Transverse colon (tissue), 4 donors: Measurements from ENCODE around the gene GALNT2. TPM values are rescaled to one million over a fixed set of nuclear protein-coding genes. Genes with fewer than 3 reads are reported as not detected.

Experiments used
- DNase-seq: peaks from one replicate; pipeline ENCODE4 v3.0.0-alpha.2; 2019
- H3K27ac ChIP-seq, 4 donors: fragments of 200-600 bp; sonication (generic); 2 replicates each; pipeline ENCODE4 v1.5.1; 2016 to 2018; ENCODE audit warnings: inconsistent platforms in 4 of 4
- H3K27me3 ChIP-seq: fragments of 200-600 bp; sonication (generic); 2 replicates; pipeline ENCODE4 v1.5.1; 2017; ENCODE audit warnings: inconsistent platforms
- H3K36me3 ChIP-seq, 4 donors: fragments of 200-600 bp; sonication (generic); 2 replicates each; pipeline ENCODE4 v1.5.1; 2017 to 2019; ENCODE audit warnings: inconsistent platforms in 4 of 4
- H3K4me1 ChIP-seq, 4 donors: fragments of 200-600 bp; sonication (generic); 2 replicates each; pipeline ENCODE4 v1.5.1; 2017 to 2020; ENCODE audit warnings: inconsistent platforms in 4 of 4
- H3K4me3 ChIP-seq, 4 donors: fragments of 200-600 bp; sonication (generic); 1 replicate in 1 of 4; 2 replicates in 3 of 4; pipeline versions ENCODE4 v1.5.1 to v1.6.1; 2017 to 2019; ENCODE audit warnings: inconsistent platforms in 4 of 4
- H3K9me3 ChIP-seq, 2 donors: fragments of 200-600 bp; sonication (generic); 2 replicates each; pipeline ENCODE4 v1.5.1; 2017 to 2019; ENCODE audit warnings: inconsistent platforms in 2 of 2
- EP300 ChIP-seq: sonication (generic); formaldehyde crosslinking; IDR thresholded peaks from one replicate; pipeline ENCODE4 v1.6.1; 2017; ENCODE audit warnings: antibody characterized with exemption, low read depth
- POLR2A ChIP-seq: fragments of 450-650 bp; IDR thresholded peaks from one replicate; pipeline ENCODE4 v1.6.1; 2016; ENCODE audit warnings: antibody characterized with exemption, mild to moderate bottlenecking, moderate library complexity
- POLR2AphosphoS5 ChIP-seq, 3 donors: sonication (generic); formaldehyde crosslinking; IDR thresholded peaks; one replicate each; pipeline ENCODE4 v1.6.1; 2016; ENCODE audit warnings: antibody characterized with exemption in 3 of 3
- WGBS, 2 donors: methylation state at CpG; one replicate each; pipeline ENCODE4 v1.1.5; 2018; ENCODE audit warnings: low coverage in 1 of 2; 5-methylcytosine and 5-hydroxymethylcytosine counted together
- in situ Hi-C, 4 donors: fragments of 200-750 bp; cut with MboI; loops; one replicate each; pipeline versions ENCODE4 v1.15.0 to v1.15.1; 2017; ENCODE audit warnings: low sequenced_read_pairs in 3 of 4, low pct_ligation_motif_present in 1 of 4, low pct_unique_long_range_greater_than_20kb in 1 of 4
- intact Hi-C: fragments of 100-400 bp; cut with DNase I; formaldehyde crosslinking; loops from one replicate; pipeline ENCODE4 v1.15.1; 2023; ENCODE audit warnings: low total_unique reads
- total RNA-seq, 4 donors: library from RNA; depleted of rRNA; stranded (reverse); fragments of >200 nt; gene quantifications; one replicate each; pipeline ENCODE4 v1.1.0, GENCODE V29; 2016
- TF ChIP-seq, protein P1 (sequence below), 5 experiments: fragments of 200-600 bp in 3 of 5; fragments of 450-650 bp in 2 of 5; sonication (generic) in 3 of 5; IDR thresholded peaks; 1 replicate in 2 of 5; 2 replicates in 3 of 5; pipeline ENCODE4 v1.5.1; 2016 to 2017; ENCODE audit warnings: antibody characterized with exemption in 5 of 5, inconsistent platforms in 3 of 5, mild to moderate bottlenecking in 2 of 5, moderate library complexity in 1 of 5

GALNT2 gene
- total RNA-seq, 4 donors from 2014 or later: 16.5 to 48.8 (median 36.8) TPM

DNA sequence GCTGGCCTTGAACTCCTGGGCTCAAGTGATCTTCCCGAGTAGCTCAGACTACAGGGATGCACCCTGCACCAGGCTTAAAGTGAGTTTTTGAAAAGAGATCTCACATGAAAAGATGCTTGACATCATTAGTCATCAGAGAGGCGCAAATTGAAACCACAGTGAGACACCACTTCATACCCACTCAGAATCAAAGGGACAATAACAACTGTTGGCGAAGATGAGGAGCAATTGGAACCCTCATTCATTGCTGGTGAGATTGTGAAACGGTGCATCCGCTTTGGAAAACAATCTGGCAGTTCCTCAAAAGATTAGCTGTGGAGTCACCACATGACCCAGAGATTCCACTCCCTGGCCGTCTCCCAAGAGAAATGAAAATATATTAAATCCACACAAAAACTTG lies 236.8 kb downstream of the GALNT2 start:
- in situ Hi-C loops: loop anchor here in 2 of 4 donors (25.0 kb wide), 1 partner anchor 1042 kb away; the partner anchor contains the start of gene RAB4A (in 2 of the 2)
- TF ChIP-seq POLR2AphosphoS5 (IDR thresholded peaks at IDR 0.05): peak in 1 of 3 donors; percentile 13
- TF ChIP-seq, protein P1, sequence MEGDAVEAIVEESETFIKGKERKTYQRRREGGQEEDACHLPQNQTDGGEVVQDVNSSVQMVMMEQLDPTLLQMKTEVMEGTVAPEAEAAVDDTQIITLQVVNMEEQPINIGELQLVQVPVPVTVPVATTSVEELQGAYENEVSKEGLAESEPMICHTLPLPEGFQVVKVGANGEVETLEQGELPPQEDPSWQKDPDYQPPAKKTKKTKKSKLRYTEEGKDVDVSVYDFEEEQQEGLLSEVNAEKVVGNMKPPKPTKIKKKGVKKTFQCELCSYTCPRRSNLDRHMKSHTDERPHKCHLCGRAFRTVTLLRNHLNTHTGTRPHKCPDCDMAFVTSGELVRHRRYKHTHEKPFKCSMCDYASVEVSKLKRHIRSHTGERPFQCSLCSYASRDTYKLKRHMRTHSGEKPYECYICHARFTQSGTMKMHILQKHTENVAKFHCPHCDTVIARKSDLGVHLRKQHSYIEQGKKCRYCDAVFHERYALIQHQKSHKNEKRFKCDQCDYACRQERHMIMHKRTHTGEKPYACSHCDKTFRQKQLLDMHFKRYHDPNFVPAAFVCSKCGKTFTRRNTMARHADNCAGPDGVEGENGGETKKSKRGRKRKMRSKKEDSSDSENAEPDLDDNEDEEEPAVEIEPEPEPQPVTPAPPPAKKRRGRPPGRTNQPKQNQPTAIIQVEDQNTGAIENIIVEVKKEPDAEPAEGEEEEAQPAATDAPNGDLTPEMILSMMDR (IDR thresholded peaks at IDR 0.05): no peak
- no peak for TF ChIP-seq EP300
- TF ChIP-seq POLR2A: no peak

DNA sequence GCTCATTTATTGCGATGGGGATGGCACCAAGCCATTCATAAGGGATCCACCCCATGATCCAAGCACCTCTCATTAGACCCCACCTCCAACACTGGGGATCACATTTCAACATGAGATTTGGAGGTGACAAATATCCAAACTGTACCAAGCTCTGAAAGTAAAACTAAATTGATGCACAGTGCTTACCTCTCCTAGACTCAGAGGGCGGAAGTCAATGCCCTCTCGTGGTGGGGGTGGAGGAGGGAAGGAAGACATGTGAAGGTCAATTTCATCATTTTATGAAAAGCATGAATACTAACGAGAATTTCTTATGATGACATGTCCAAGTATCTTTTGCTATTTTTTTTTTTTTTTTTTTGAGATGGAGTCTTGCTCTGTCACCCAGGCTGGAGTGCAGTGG lies 239.1 kb downstream of the GALNT2 start:
- DNase-seq: no peak
- Histone ChIP-seq H3K9me3 (no peaks in the 10 kb centered on the region), H3K27me3 (no peaks in the 10 kb centered on the region), H3K27ac (no peak overlapping the region), H3K36me3 (no peaks in the 10 kb centered on the region), H3K4me1 (peaks cover 0 to 13% (median 7%) of the 10 kb centered on the region in 4 donors), H3K4me3 (no peak overlapping the region)
- WGBS, 2 donors: 77 to 78% methylated on average over 3 to 4 of the region's 4 CpGs
- TF ChIP-seq, protein P1 (IDR thresholded peaks at IDR 0.05): no peak
- TF ChIP-seq EP300: no peak
- TF ChIP-seq POLR2AphosphoS5 (IDR thresholded peaks at IDR 0.05): no peak
- no peak for TF ChIP-seq POLR2A
- intact Hi-C loops (no loop called here), in situ Hi-C loops (loop anchor here in 2 of 4 donors (25.0 kb wide), 1 partner anchor 1044 kb away; the partner anchor contains the start of gene RAB4A (in 2 of the 2))

More for the DNA sequence above, 236.8 kb downstream of the GALNT2 start:
- no peaks in the 10 kb centered on the region for H3K36me3 ChIP-seq
- peaks cover 5 to 16% (median 9%) of the 10 kb centered on the region in 4 donors for H3K4me1 ChIP-seq
- DNase-seq: no peak
- H3K9me3 ChIP-seq: no peaks in the 10 kb centered on the region
- no peak overlapping the region for H3K4me3 ChIP-seq
- H3K27me3 ChIP-seq: no peaks in the 10 kb centered on the region
- 62 to 68% methylated on average over 4 to 6 of the region's 6 CpGs for WGBS, 2 donors
- intact Hi-C loops: no loop called here
- no peak overlapping the region for H3K27ac ChIP-seq

DNA sequence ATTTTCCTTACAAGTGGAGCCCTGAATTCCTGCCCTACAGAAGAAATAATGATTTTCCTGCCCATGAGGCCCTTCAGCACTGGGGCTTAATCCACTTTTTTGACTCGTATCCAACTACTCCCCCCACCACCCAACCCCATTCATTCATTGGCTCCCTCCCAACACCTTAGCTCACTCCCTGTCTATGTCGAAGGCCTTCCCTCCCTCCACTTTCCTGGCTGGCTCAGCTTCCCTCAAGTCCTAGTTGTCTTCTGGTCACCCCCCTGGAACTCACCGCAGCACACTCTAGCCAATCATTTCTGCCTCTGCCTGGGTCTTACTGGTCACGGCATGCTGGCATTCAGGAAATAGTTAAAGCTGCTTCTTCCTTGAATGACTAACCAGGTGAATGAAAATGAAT lies 240.2 kb downstream of the GALNT2 start:
- in situ Hi-C loops (loop anchor here in 2 of 4 donors (25.0 kb wide), 1 partner anchor 1045 kb away; the partner anchor contains the start of gene RAB4A (in 2 of the 2)), intact Hi-C loops (no loop called here)
- Histone ChIP-seq H3K27ac (no peak overlapping the region), H3K9me3 (no peaks in the 10 kb centered on the region), H3K4me1 (peaks cover 0 to 13% (median 7%) of the 10 kb centered on the region in 4 donors), H3K27me3 (no peaks in the 10 kb centered on the region), H3K36me3 (no peaks in the 10 kb centered on the region), H3K4me3 (no peak overlapping the region)
- 48 to 58% methylated on average over 4 of the region's 4 CpGs for WGBS, 2 donors
- TF ChIP-seq, protein P1 (IDR thresholded peaks at IDR 0.05): no peak
- TF ChIP-seq EP300: no peak
- no peak for TF ChIP-seq POLR2A
- no peak for TF ChIP-seq POLR2AphosphoS5 (IDR thresholded peaks at IDR 0.05)
- DNase-seq: no peak

DNA sequence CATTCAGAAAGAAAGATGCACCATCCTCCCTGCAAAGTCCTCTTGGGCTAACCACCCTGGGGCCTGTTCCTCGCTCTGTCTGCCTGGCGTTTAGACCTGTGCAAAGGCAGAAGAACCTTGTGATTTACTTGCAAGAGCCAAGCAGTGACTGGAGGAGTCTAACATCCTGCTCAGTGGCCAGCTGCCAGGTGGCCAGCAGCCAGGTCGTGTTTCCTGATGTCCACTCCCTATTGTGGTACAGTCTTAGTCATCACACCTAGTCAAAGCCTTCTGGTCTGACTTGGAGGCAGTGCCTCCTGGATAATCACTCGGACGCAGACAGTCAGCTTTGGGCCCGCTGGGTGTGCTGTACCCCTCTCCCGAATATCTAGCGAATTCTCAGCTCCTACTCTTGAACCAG lies 241.0 kb downstream of the GALNT2 start:
- in situ Hi-C loops: loop anchor here in 2 of 4 donors (25.0 kb wide), 1 partner anchor 1046 kb away; the partner anchor contains the start of gene RAB4A (in 2 of the 2)
- Histone ChIP-seq H3K27ac (no peak overlapping the region), H3K36me3 (no peaks in the 10 kb centered on the region), H3K4me3 (no peak overlapping the region), H3K27me3 (no peaks in the 10 kb centered on the region), H3K9me3 (no peaks in the 10 kb centered on the region), H3K4me1 (peaks cover 0 to 13% (median 7%) of the 10 kb centered on the region in 4 donors)
- TF ChIP-seq EP300 (no peak), POLR2A (no peak), POLR2AphosphoS5 (IDR thresholded peaks at IDR 0.05) (peak in 2 of 3 donors; percentile 32 to 73)
- TF ChIP-seq, protein P1 (IDR thresholded peaks at IDR 0.05): no peak
- intact Hi-C loops: no loop called here
- 73% methylated on average over 8 of the region's 8 CpGs; no CpG with 5 or more reads in 1 of the 2 donors for WGBS, 2 donors
- DNase-seq: peak; percentile 90
